IPS-NIHi11 (cell line): ENCODE results near the gene UGP2.

ENCODE experiments used
- DNase-seq: peaks from one replicate; pipeline ENCODE4 v3.0.0; 2012; ENCODE audit warnings: mixed read lengths, low spot score

Gene UGP2

GRCh38 chr2:63865159-63865799, 23.6 kb downstream of the UGP2 start:
- no peak for DNase-seq

- no peak for DNase-seq
These were observed 24.5 kb downstream of the UGP2 start for GRCh38 chr2:63866009-63866709.

GRCh38 chr2:63870679-63871078, 29.0 kb downstream of the UGP2 start:
- DNase-seq: no peak

- DNase-seq: no peak
These were observed 30.2 kb downstream of the UGP2 start for GRCh38 chr2:63871864-63872263.

- no peak for DNase-seq
These were observed 31.1 kb downstream of the UGP2 start for GRCh38 chr2:63872571-63873328.

- DNase-seq: no peak
These were observed 32.8 kb downstream of the UGP2 start for GRCh38 chr2:63874204-63875130.

- DNase-seq: no peak
These were observed 33.4 kb downstream of the UGP2 start for GRCh38 chr2:63875131-63875527.

- DNase-seq: no peak
These were observed 34.0 kb downstream of the UGP2 start for GRCh38 chr2:63875559-63876245.

GRCh38 chr2:63876311-63876710, 34.6 kb downstream of the UGP2 start:
- DNase-seq: no peak

- DNase-seq: no peak
These were observed 36.8 kb downstream of the UGP2 start for GRCh38 chr2:63878486-63878885.

- no peak for DNase-seq
These were observed 38.3 kb downstream of the UGP2 start for GRCh38 chr2:63879876-63880433.

GRCh38 chr2:63880625-63881024, 38.9 kb downstream of the UGP2 start:
- no peak for DNase-seq

GRCh38 chr2:63881205-63881604, 39.5 kb downstream of the UGP2 start:
- no peak for DNase-seq

GRCh38 chr2:63882395-63883105, 40.9 kb downstream of the UGP2 start:
- DNase-seq: no peak

- no peak for DNase-seq
These were observed 44.7 kb downstream of the UGP2 start for GRCh38 chr2:63886445-63886844.

GRCh38 chr2:63888053-63888452, 46.4 kb downstream of the UGP2 start:
- DNase-seq: no peak

GRCh38 chr2:63888490-63889402, 47.0 kb downstream of the UGP2 start:
- peak; percentile 67 for DNase-seq

GRCh38 chr2:63890678-63891077, 49.0 kb downstream of the UGP2 start:
- DNase-seq: no peak

GRCh38 chr2:63891488-63892030, 49.9 kb downstream of the UGP2 start:
- DNase-seq: no peak
